ENCODE measurements around the gene HPSE. TPM values are rescaled to one million over a fixed set of nuclear protein-coding genes. Genes with fewer than 3 reads are reported as not detected.
"Not testable (repeated sequence)": the region's sequence is repeated elsewhere in the genome, so short reads cannot be mapped to it uniquely, and the experiment has no call there.

Gene HPSE
- total and polyA plus RNA-seq, 2 experiments from 2014 or later = 1.7 to 3.8 TPM

- DNase-seq (ENCODE audit: low spot score) = no peak
- Histone ChIP-seq H3K36me3 (replicated peaks; ENCODE audit: insufficient read depth, low read depth) (no peaks in the 10 kb centered on the region), H3K9me2 (replicated peaks; ENCODE audit: insufficient read depth) (no peaks in the 10 kb centered on the region), H2AFZ (no peak overlapping the region), H3K79me2 (no peaks in the 10 kb centered on the region), H3K9me3 (ENCODE audit: low read depth) (no peaks in the 10 kb centered on the region), H3K27ac (no peak overlapping the region), H3K4me3 (no peak overlapping the region), H3K4me1 (ENCODE audit: insufficient read depth) (no peaks in the 10 kb centered on the region), H3K27me3 (no peaks in the 10 kb centered on the region), H4K20me1 (ENCODE audit: insufficient read depth, poor library complexity, severe bottlenecking) (no peaks in the 10 kb centered on the region), H3K4me2 (no peak overlapping the region)
- TF ChIP-seq CTCF (IDR thresholded peaks at IDR 0.05; ENCODE audit: poor library complexity) (no peak), EZH2phosphoT487 (IDR thresholded peaks at IDR 0.05; ENCODE audit: low read depth, severe bottlenecking, unreplicated experiment) (no peak)
- WGBS (ENCODE audit: low lambda C conversion rate, missing lambda C conversion rate) = 96% methylated on average over 2 of the region's 2 CpGs
Measured at GRCh38 chr4:83305187-83305586, 29.5 kb downstream of the HPSE start.

- no peaks in the 10 kb centered on the region for H3K36me3 ChIP-seq (replicated peaks; ENCODE audit: insufficient read depth, low read depth)
- no peaks in the 10 kb centered on the region for H4K20me1 ChIP-seq (ENCODE audit: insufficient read depth, poor library complexity, severe bottlenecking)
- H3K4me2 ChIP-seq = no peak overlapping the region
- no peaks in the 10 kb centered on the region for H3K9me3 ChIP-seq (ENCODE audit: low read depth)
- no peak overlapping the region for H2AFZ ChIP-seq
- WGBS (ENCODE audit: low lambda C conversion rate, missing lambda C conversion rate) = 73% methylated on average over 3 of the region's 3 CpGs
- no peaks in the 10 kb centered on the region for H3K9me2 ChIP-seq (replicated peaks; ENCODE audit: insufficient read depth)
- DNase-seq (ENCODE audit: low spot score) = no peak
- H3K27ac ChIP-seq = no peak overlapping the region
- no peaks in the 10 kb centered on the region for H3K27me3 ChIP-seq
- H3K4me3 ChIP-seq = no peak overlapping the region
- H3K79me2 ChIP-seq = no peaks in the 10 kb centered on the region
- TF ChIP-seq CTCF (IDR thresholded peaks at IDR 0.05; ENCODE audit: poor library complexity) = no peak
- TF ChIP-seq EZH2 (IDR thresholded peaks at IDR 0.05; ENCODE audit: borderline replicate concordance) = no peak
- TF ChIP-seq EZH2phosphoT487 (IDR thresholded peaks at IDR 0.05; ENCODE audit: low read depth, severe bottlenecking, unreplicated experiment) = no peak
- H3K4me1 ChIP-seq (ENCODE audit: insufficient read depth) = no peaks in the 10 kb centered on the region
Measured at GRCh38 chr4:83297548-83298260, 36.9 kb downstream of the HPSE start.

GRCh38 chr4:83293305-83294046 is 41.2 kb downstream of the HPSE start:
- Histone ChIP-seq H3K4me3 (no peak overlapping the region), H3K4me2 (no peak overlapping the region), H3K9me3 (ENCODE audit: low read depth) (no peaks in the 10 kb centered on the region), H3K36me3 (replicated peaks; ENCODE audit: insufficient read depth, low read depth) (no peaks in the 10 kb centered on the region), H4K20me1 (ENCODE audit: insufficient read depth, poor library complexity, severe bottlenecking) (no peaks in the 10 kb centered on the region), H3K79me2 (no peaks in the 10 kb centered on the region), H3K4me1 (ENCODE audit: insufficient read depth) (no peaks in the 10 kb centered on the region), H3K27me3 (no peaks in the 10 kb centered on the region), H2AFZ (no peak overlapping the region), H3K9me2 (replicated peaks; ENCODE audit: insufficient read depth) (no peaks in the 10 kb centered on the region), H3K27ac (no peak overlapping the region)
- TF ChIP-seq EZH2phosphoT487 (IDR thresholded peaks at IDR 0.05; ENCODE audit: low read depth, severe bottlenecking, unreplicated experiment) = no peak
- no peak for TF ChIP-seq CTCF (IDR thresholded peaks at IDR 0.05; ENCODE audit: poor library complexity)
- TF ChIP-seq EZH2 (IDR thresholded peaks at IDR 0.05; ENCODE audit: borderline replicate concordance) = no peak
- DNase-seq (ENCODE audit: low spot score) = no peak
- WGBS (ENCODE audit: low lambda C conversion rate, missing lambda C conversion rate) = 90% methylated on average over 8 of the region's 8 CpGs

GRCh38 chr4:83290059-83290774 is 44.4 kb downstream of the HPSE start:
- H3K4me3 ChIP-seq; H3K4me1 ChIP-seq (ENCODE audit: insufficient read depth); H3K36me3 ChIP-seq (replicated peaks; ENCODE audit: insufficient read depth, low read depth); DNase-seq (ENCODE audit: low spot score); H2AFZ ChIP-seq; H3K9me3 ChIP-seq (ENCODE audit: low read depth); H3K27ac ChIP-seq; H3K9me2 ChIP-seq (replicated peaks; ENCODE audit: insufficient read depth); H3K27me3 ChIP-seq; H3K4me2 ChIP-seq; H3K79me2 ChIP-seq; H4K20me1 ChIP-seq (ENCODE audit: insufficient read depth, poor library complexity, severe bottlenecking): not testable (repeated sequence)
- 81% methylated on average over 3 of the region's 3 CpGs for WGBS (ENCODE audit: low lambda C conversion rate, missing lambda C conversion rate)

- not testable (repeated sequence) for H3K36me3 ChIP-seq (replicated peaks; ENCODE audit: insufficient read depth, low read depth); H3K4me1 ChIP-seq (ENCODE audit: insufficient read depth); H2AFZ ChIP-seq; DNase-seq (ENCODE audit: low spot score); H3K27ac ChIP-seq; H4K20me1 ChIP-seq (ENCODE audit: insufficient read depth, poor library complexity, severe bottlenecking); H3K9me3 ChIP-seq (ENCODE audit: low read depth); H3K4me3 ChIP-seq; H3K9me2 ChIP-seq (replicated peaks; ENCODE audit: insufficient read depth); H3K27me3 ChIP-seq; H3K79me2 ChIP-seq; H3K4me2 ChIP-seq
- WGBS (ENCODE audit: low lambda C conversion rate, missing lambda C conversion rate) = 40% methylated on average over 1 of the region's 1 CpG
Measured at GRCh38 chr4:83288381-83288780, 46.3 kb downstream of the HPSE start.

Measured in hepatocyte (in vitro differentiated cells).